Panc1 (cell line): ENCODE results near the gene CNKSR1.

Experiments used
- POLR2AphosphoS5 ChIP-seq: IDR thresholded peaks from 2 replicates; pipeline ENCODE4 v1.6.1; 2012; ENCODE audit warnings: mild to moderate bottlenecking, low read depth, low read length, moderate library complexity
- TF ChIP-seq, protein P1 (sequence below): fragments of 450-650 bp; IDR thresholded peaks from 2 replicates; pipeline ENCODE4 v1.5.1; 2017; ENCODE audit warnings: mild to moderate bottlenecking
- TF ChIP-seq, protein P2 (sequence below), 2 experiments: IDR thresholded peaks; 2 replicates each; pipeline ENCODE4 v1.6.1; 2011 to 2012; ENCODE audit warnings: low read depth in 2 of 2, control low read depth in 1 of 2, low read length in 1 of 2, mild to moderate bottlenecking in 1 of 2, moderate library complexity in 1 of 2; ENCODE audit not compliant: insufficient read depth in 1 of 2

DNA sequence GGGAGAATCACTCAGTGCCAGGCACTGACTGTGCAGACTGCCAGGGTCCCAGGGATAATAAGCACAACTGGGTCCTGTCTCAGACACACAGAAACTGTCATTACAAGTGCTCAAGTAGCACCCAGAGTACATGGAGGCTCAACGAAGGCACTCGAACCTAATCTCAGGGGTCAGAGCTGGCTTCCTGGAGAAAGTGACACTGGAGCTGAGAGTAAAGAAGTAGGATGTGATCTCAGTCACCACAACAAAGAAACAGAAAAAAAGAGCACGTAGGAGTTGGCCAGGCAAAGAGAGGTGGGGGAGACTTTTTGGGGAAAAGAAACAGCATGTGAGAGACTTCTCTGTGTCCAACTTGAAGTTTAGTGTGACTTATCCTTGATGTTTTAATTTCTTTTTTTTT is 14.4 kb downstream of the CNKSR1 start:
- TF ChIP-seq, protein P1, sequence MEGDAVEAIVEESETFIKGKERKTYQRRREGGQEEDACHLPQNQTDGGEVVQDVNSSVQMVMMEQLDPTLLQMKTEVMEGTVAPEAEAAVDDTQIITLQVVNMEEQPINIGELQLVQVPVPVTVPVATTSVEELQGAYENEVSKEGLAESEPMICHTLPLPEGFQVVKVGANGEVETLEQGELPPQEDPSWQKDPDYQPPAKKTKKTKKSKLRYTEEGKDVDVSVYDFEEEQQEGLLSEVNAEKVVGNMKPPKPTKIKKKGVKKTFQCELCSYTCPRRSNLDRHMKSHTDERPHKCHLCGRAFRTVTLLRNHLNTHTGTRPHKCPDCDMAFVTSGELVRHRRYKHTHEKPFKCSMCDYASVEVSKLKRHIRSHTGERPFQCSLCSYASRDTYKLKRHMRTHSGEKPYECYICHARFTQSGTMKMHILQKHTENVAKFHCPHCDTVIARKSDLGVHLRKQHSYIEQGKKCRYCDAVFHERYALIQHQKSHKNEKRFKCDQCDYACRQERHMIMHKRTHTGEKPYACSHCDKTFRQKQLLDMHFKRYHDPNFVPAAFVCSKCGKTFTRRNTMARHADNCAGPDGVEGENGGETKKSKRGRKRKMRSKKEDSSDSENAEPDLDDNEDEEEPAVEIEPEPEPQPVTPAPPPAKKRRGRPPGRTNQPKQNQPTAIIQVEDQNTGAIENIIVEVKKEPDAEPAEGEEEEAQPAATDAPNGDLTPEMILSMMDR, result no peak
- TF ChIP-seq POLR2AphosphoS5, result no peak
- TF ChIP-seq, protein P2, sequence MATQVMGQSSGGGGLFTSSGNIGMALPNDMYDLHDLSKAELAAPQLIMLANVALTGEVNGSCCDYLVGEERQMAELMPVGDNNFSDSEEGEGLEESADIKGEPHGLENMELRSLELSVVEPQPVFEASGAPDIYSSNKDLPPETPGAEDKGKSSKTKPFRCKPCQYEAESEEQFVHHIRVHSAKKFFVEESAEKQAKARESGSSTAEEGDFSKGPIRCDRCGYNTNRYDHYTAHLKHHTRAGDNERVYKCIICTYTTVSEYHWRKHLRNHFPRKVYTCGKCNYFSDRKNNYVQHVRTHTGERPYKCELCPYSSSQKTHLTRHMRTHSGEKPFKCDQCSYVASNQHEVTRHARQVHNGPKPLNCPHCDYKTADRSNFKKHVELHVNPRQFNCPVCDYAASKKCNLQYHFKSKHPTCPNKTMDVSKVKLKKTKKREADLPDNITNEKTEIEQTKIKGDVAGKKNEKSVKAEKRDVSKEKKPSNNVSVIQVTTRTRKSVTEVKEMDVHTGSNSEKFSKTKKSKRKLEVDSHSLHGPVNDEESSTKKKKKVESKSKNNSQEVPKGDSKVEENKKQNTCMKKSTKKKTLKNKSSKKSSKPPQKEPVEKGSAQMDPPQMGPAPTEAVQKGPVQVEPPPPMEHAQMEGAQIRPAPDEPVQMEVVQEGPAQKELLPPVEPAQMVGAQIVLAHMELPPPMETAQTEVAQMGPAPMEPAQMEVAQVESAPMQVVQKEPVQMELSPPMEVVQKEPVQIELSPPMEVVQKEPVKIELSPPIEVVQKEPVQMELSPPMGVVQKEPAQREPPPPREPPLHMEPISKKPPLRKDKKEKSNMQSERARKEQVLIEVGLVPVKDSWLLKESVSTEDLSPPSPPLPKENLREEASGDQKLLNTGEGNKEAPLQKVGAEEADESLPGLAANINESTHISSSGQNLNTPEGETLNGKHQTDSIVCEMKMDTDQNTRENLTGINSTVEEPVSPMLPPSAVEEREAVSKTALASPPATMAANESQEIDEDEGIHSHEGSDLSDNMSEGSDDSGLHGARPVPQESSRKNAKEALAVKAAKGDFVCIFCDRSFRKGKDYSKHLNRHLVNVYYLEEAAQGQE (IDR thresholded peaks at IDR 0.05; ENCODE audit: insufficient read depth in 1 of 2, low read depth in 2 of 2, low read length in 1 of 2), result no peak
